Ascending aorta (tissue), 2 donors: ENCODE measurements around the gene FADS3. TPM values are rescaled to one million over a fixed set of nuclear protein-coding genes. Genes with fewer than 3 reads are reported as not detected.

Experiments used
- DNase-seq, 2 donors: peaks; one replicate each; pipeline ENCODE4 v3.0.0-alpha.2; 2019; ENCODE audit warnings: low spot score in 2 of 2
- H3K27ac ChIP-seq, 2 donors: fragments of 200-600 bp; sonication (generic); one replicate each; pipeline ENCODE4 v1.5.1; 2016 to 2017; ENCODE audit warnings: mild to moderate bottlenecking in 1 of 2
- H3K27me3 ChIP-seq: fragments of 200-600 bp; sonication (generic); one replicate; pipeline ENCODE4 v1.5.1; 2017
- H3K36me3 ChIP-seq, 2 donors: fragments of 200-600 bp; sonication (generic); one replicate each; pipeline ENCODE4 v1.5.1; 2016
- H3K4me1 ChIP-seq, 2 donors: fragments of 200-600 bp; sonication (generic); one replicate each; pipeline ENCODE4 v1.5.1; 2016 to 2017; ENCODE audit warnings: mild to moderate bottlenecking in 1 of 2
- H3K4me3 ChIP-seq, 2 donors: fragments of 200-600 bp; sonication (generic); one replicate each; pipeline ENCODE4 v1.5.1; 2016 to 2017; ENCODE audit warnings: mild to moderate bottlenecking in 1 of 2
- H3K9me3 ChIP-seq, 2 donors: fragments of 200-600 bp; sonication (generic); one replicate each; pipeline ENCODE4 v1.5.1; 2016
- CTCF ChIP-seq, 3 experiments: fragments of 200-600 bp in 2 of 3; fragments of 450-650 bp in 1 of 3; sonication (generic) in 2 of 3; IDR thresholded peaks; one replicate each; pipeline ENCODE4 v1.5.1; 2016 to 2019; ENCODE audit warnings: antibody characterized with exemption in 3 of 3, mild to moderate bottlenecking in 1 of 3, moderate library complexity in 1 of 3
- intact Hi-C: fragments of 100-400 bp; cut with DNase I; formaldehyde crosslinking; loops from one replicate; pipeline ENCODE4 v1.15.1; 2023
- total RNA-seq: library from RNA; depleted of rRNA; stranded (reverse); fragments of >200 nt; gene quantifications from one replicate; pipeline ENCODE4 v1.1.0, GENCODE V29; 2016

The FADS3 gene
- total RNA-seq, 1 donor from 2014 or later = 191 TPM

- Histone ChIP-seq H3K9me3 (no peaks in the 10 kb centered on the region), H3K4me3 (no peak overlapping the region), H3K36me3 (peaks cover 14 to 52% of the 10 kb centered on the region in 2 donors), H3K4me1 (peaks cover 0 to 6% of the 10 kb centered on the region in 2 donors), H3K27me3 (no peaks in the 10 kb centered on the region), H3K27ac (no peak overlapping the region)
- no peak for TF ChIP-seq CTCF (IDR thresholded peaks at IDR 0.05)
- intact Hi-C loops = no loop called here
- DNase-seq = no peak
Measured at GRCh38 chr11:61905067-61905696, 13.8 kb upstream of the FADS3 start.

GRCh38 chr11:61904539-61905048 lies 13.2 kb upstream of the FADS3 start:
- Histone ChIP-seq H3K9me3 (no peaks in the 10 kb centered on the region), H3K27ac (no peak overlapping the region), H3K4me1 (peaks cover 0 to 6% of the 10 kb centered on the region in 2 donors), H3K4me3 (no peak overlapping the region), H3K27me3 (no peaks in the 10 kb centered on the region), H3K36me3 (peaks cover 14 to 52% of the 10 kb centered on the region in 2 donors)
- no peak for DNase-seq
- TF ChIP-seq CTCF (IDR thresholded peaks at IDR 0.05) = no peak
- intact Hi-C loops = no loop called here

- Histone ChIP-seq H3K4me3 (no peak overlapping the region), H3K27me3 (no peaks in the 10 kb centered on the region), H3K4me1 (peaks cover 0 to 1% of the 10 kb centered on the region in 2 donors), H3K36me3 (peaks cover 14 to 52% of the 10 kb centered on the region in 2 donors), H3K9me3 (no peaks in the 10 kb centered on the region), H3K27ac (no peak overlapping the region)
- intact Hi-C loops = no loop called here
- no peak for TF ChIP-seq CTCF (IDR thresholded peaks at IDR 0.05)
- no peak for DNase-seq
Measured at GRCh38 chr11:61903845-61904244, 12.5 kb upstream of the FADS3 start.

GRCh38 chr11:61902313-61902712 lies 11.0 kb upstream of the FADS3 start:
- H3K4me3 ChIP-seq = no peak overlapping the region
- H3K36me3 ChIP-seq = peaks cover 14 to 50% of the 10 kb centered on the region in 2 donors
- intact Hi-C loops = no loop called here
- no peaks in the 10 kb centered on the region for H3K27me3 ChIP-seq
- H3K4me1 ChIP-seq = no peaks in the 10 kb centered on the region
- TF ChIP-seq CTCF (IDR thresholded peaks at IDR 0.05) = no peak
- no peak overlapping the region for H3K27ac ChIP-seq
- H3K9me3 ChIP-seq = no peaks in the 10 kb centered on the region
- no peak for DNase-seq

- peaks cover 6 to 41% of the 10 kb centered on the region in 2 donors for H3K36me3 ChIP-seq
- no peak for DNase-seq
- no peaks in the 10 kb centered on the region for H3K27me3 ChIP-seq
- no peak overlapping the region for H3K4me3 ChIP-seq
- no peak for TF ChIP-seq CTCF (IDR thresholded peaks at IDR 0.05)
- intact Hi-C loops = no loop called here
- H3K4me1 ChIP-seq = no peaks in the 10 kb centered on the region
- H3K27ac ChIP-seq = no peak overlapping the region
- H3K9me3 ChIP-seq = no peaks in the 10 kb centered on the region
Measured at GRCh38 chr11:61901397-61901796, 10.1 kb upstream of the FADS3 start.
